HG02884 (cell line): ENCODE measurements around the gene C1orf105.

ENCODE experiments used
- ATAC-seq: cut with Tn5 transposase; IDR thresholded peaks from one replicate; pipeline ENCODE4 v1.9.1; 2021; ENCODE audit warnings: mild to moderate bottlenecking, moderate library complexity; ENCODE audit not compliant: unreplicated experiment

Gene C1orf105

GRCh38 chr1:172395576-172395975 lies 24.9 kb upstream of the C1orf105 start:
- no peak for ATAC-seq

- ATAC-seq, result no peak
Measured at GRCh38 chr1:172397221-172397620, 23.3 kb upstream of the C1orf105 start.

- ATAC-seq, result no peak
Measured at GRCh38 chr1:172397633-172398032, 22.9 kb upstream of the C1orf105 start.

- ATAC-seq, result no peak
Measured at GRCh38 chr1:172398193-172398592, 22.3 kb upstream of the C1orf105 start.

GRCh38 chr1:172398970-172399755 lies 21.3 kb upstream of the C1orf105 start:
- ATAC-seq, result no peak

GRCh38 chr1:172399756-172400721 lies 20.4 kb upstream of the C1orf105 start:
- ATAC-seq, result no peak

- no peak for ATAC-seq
Measured at GRCh38 chr1:172400722-172401105, 19.8 kb upstream of the C1orf105 start.

- no peak for ATAC-seq
Measured at GRCh38 chr1:172401477-172401876, 19.0 kb upstream of the C1orf105 start.

- no peak for ATAC-seq
Measured at GRCh38 chr1:172401892-172402291, 18.6 kb upstream of the C1orf105 start.

- ATAC-seq, result no peak
Measured at GRCh38 chr1:172402878-172403569, 17.5 kb upstream of the C1orf105 start.

- no peak for ATAC-seq
Measured at GRCh38 chr1:172404121-172404520, 16.4 kb upstream of the C1orf105 start.

- ATAC-seq, result no peak
Measured at GRCh38 chr1:172405912-172406311, 14.6 kb upstream of the C1orf105 start.

- no peak for ATAC-seq
Measured at GRCh38 chr1:172406968-172407367, 13.5 kb upstream of the C1orf105 start.

GRCh38 chr1:172408958-172409357 lies 11.5 kb upstream of the C1orf105 start:
- ATAC-seq, result no peak

- no peak for ATAC-seq
Measured at GRCh38 chr1:172410027-172410426, 10.5 kb upstream of the C1orf105 start.

GRCh38 chr1:172411791-172412338 lies 8.6 kb upstream of the C1orf105 start:
- no peak for ATAC-seq

- ATAC-seq, result no peak
Measured at GRCh38 chr1:172414331-172414730, 6.2 kb upstream of the C1orf105 start.

- no peak for ATAC-seq
Measured at GRCh38 chr1:172416496-172417035, 3.9 kb upstream of the C1orf105 start.

GRCh38 chr1:172417557-172417956 lies 2.9 kb upstream of the C1orf105 start:
- ATAC-seq, result no peak

GRCh38 chr1:172421974-172422604 lies 1.6 kb downstream of the C1orf105 start:
- ATAC-seq, result no peak
